NB4 (cell line): Measurements from ENCODE around the gene C16orf54.
"Not testable (repeated sequence)": the region's sequence is repeated elsewhere in the genome, so short reads cannot be mapped to it uniquely, and the experiment has no call there.

Experiments
- DNase-seq: peaks from one replicate; pipeline ENCODE4 v3.0.0; 2010; ENCODE audit warnings: low read depth
- H3K4me3 ChIP-seq: one replicate; pipeline ENCODE4 v1.5.1; 2011; ENCODE audit warnings: mild to moderate bottlenecking, low read depth, low read length, moderate library complexity
- MAX ChIP-seq: IDR thresholded peaks from 2 replicates; pipeline ENCODE4 v1.6.1; 2011; ENCODE audit warnings: low read depth, low read length
- MYC ChIP-seq: IDR thresholded peaks from 2 replicates; pipeline ENCODE4 v1.6.1; 2011; ENCODE audit warnings: low read depth, low read length
- POLR2A ChIP-seq: IDR thresholded peaks from 2 replicates; pipeline ENCODE4 v1.6.1; 2011; ENCODE audit warnings: mild to moderate bottlenecking; ENCODE audit not compliant: insufficient read length; ENCODE audit errors: extremely low read depth
- TF ChIP-seq, protein P1 (sequence below): IDR thresholded peaks from one replicate; pipeline ENCODE4 v1.5.1; 2012; ENCODE audit warnings: low read depth, low read length

Gene C16orf54

GRCh38 chr16:29789775-29790182 lies 44.0 kb upstream of the C16orf54 start:
- TF ChIP-seq, protein P1, sequence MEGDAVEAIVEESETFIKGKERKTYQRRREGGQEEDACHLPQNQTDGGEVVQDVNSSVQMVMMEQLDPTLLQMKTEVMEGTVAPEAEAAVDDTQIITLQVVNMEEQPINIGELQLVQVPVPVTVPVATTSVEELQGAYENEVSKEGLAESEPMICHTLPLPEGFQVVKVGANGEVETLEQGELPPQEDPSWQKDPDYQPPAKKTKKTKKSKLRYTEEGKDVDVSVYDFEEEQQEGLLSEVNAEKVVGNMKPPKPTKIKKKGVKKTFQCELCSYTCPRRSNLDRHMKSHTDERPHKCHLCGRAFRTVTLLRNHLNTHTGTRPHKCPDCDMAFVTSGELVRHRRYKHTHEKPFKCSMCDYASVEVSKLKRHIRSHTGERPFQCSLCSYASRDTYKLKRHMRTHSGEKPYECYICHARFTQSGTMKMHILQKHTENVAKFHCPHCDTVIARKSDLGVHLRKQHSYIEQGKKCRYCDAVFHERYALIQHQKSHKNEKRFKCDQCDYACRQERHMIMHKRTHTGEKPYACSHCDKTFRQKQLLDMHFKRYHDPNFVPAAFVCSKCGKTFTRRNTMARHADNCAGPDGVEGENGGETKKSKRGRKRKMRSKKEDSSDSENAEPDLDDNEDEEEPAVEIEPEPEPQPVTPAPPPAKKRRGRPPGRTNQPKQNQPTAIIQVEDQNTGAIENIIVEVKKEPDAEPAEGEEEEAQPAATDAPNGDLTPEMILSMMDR, result no peak
- TF ChIP-seq POLR2A (no peak), MYC (no peak), MAX (no peak)
- no peak for DNase-seq
- peak overlapping the region; percentile 74 for H3K4me3 ChIP-seq

DNA sequence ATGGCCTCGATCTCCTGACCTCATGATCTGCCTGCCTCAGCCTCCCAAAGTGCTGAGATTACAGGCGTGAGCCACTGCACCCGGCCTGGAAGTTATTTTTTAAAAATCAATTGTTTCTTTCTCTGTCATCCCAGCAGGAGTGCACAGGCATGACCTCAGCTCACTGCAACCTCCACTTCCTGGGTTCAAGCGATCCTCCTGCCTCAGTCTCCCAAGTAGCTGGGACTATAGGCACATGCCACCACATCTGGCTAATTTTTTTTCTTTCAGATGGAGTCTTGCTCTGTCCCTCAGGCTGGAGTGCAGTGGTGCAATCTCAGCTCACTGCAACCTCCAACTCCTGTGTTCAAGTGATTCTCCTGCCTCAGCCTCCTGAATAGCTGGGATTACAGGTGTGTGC lies 41.4 kb upstream of the C16orf54 start:
- H3K4me3 ChIP-seq, DNase-seq: not testable (repeated sequence)

DNA sequence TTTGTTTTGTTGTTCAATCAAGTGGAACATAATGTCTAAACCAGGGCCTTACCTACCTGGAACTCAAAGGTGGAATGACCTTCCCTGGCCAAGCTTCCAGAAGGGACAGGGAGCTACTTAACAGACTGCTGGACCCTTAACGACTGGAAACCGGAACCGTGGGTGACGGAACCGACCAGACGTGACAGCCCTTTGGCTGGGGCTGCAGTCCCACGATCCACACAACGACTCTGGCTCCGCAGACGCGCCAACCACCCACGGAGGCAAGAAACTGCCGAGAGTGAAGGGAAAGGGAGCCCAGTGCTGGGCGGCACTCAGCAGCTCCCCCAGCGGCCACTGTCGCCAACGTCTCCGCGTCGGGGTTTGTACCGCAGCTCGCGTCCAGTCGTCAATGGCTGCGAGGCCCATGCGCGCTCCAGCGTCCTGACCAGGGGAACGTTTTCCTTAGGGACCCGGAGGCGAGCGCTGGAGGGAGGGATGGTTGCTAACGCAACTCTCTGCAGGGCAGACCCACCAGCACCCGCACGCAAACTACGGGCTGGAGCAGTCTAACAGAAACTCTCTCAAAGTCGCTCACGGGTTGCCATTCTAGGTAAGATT lies 39.2 kb upstream of the C16orf54 start:
- H3K4me3 ChIP-seq, result no peak overlapping the region
- no peak for TF ChIP-seq MAX
- no peak for TF ChIP-seq MYC
- TF ChIP-seq, protein P1, result no peak
- TF ChIP-seq POLR2A, result no peak
- DNase-seq, result no peak

DNA sequence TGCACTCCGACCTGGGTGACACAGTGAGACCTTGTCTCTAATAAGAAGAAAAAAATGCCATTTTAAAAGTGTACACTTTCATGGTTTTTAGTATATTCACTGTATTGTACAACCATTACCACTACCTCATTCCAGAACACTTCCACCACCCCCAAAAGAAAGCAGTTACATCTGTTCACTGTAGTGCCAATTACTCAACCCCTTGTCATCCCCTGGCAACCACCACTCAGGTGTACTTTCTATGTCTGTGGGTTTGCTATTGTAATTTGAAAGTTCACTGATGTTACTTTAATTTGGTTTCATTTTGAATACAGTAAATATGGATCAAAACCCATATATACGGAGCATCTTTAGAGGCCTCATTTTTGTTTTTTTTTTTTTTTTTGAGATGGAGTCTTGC lies 38.4 kb upstream of the C16orf54 start:
- no peak for DNase-seq
- no peak overlapping the region for H3K4me3 ChIP-seq
- TF ChIP-seq, protein P1, result no peak
- TF ChIP-seq MYC, result no peak
- TF ChIP-seq MAX, result no peak
- no peak for TF ChIP-seq POLR2A

DNA sequence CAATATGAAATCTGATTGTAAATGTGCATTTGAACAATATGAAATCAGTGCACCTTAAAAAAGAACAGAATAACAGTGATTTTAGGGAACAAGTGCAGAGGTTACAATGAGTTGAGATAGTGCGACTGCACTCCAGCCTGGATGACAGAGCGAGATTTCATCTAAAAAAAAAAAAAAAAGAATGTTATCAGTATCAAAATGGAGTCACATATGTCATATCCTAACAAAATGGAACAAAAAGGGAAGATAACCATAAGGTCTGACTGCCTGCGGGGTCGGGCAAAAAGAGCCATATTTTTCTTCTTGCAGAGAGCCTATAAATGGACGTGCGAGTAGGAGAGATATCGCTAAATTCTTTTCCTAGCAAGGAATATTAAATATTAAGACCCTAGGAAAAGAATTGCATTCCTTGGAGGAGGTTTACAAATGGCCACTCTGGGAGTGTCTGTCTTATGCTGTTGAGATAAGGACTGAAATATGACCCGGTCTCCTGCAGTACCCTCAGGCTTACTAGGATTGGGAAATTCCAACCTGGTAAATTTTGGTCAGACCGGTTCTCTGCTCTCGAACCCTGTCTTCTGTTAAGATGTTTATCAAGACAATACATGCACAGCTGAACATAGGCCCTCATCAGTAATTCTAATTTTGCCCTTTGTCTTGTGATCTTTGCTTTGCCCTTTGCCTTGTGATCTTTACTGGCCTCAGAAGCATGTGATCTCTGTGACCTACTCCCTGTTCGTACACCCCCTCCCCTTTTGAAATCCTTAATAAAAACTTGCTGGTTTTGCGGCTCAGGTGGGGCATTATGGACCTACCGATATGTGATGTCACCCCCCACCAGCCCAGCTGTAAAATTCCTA lies 37.5 kb upstream of the C16orf54 start:
- H3K4me3 ChIP-seq, DNase-seq: not testable (repeated sequence)

DNA sequence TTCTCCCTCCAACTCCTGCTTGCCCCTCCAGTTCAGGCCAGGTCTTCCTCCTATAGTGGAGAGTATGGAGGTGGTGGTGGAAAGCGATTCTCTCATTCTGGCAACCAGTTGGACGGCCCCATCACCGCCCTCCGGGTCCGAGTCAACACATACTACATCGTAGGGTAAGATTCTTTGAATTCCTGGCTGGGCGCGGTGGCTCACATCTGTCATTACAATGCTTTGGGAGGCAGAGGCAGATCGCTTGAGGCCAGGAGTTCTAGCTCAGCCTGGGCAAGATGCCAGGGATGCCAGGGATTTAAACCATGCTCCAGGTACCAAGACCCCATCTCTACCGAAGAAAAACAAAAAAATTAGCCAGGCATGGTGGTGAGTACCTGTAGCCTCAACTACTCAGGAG lies 33.7 kb upstream of the C16orf54 start:
- TF ChIP-seq MYC (no peak), POLR2A (no peak), MAX (no peak)
- TF ChIP-seq, protein P1, result no peak
- H3K4me3 ChIP-seq, result no peak overlapping the region
- no peak for DNase-seq
